HepG2 (cell line): ENCODE results near the gene CSMD2.

Experiments used
- ATF1 ChIP-seq: IDR thresholded peaks from 2 replicates; pipeline ENCODE4 v1.6.1; 2016; ENCODE audit warnings: mild to moderate bottlenecking, control low read depth
- E2F1 ChIP-seq: sonication (generic); formaldehyde crosslinking; IDR thresholded peaks from 2 replicates; pipeline ENCODE4 v1.5.0; 2020; ENCODE audit warnings: missing genetic modification reagents
- HDAC6 ChIP-seq: fragments of 200-600 bp; sonication (generic); IDR thresholded peaks from 2 replicates; pipeline ENCODE4 v1.7.0; 2017; ENCODE audit warnings: mild to moderate bottlenecking, antibody characterized with exemption, low read length, low read depth
- KAT7 ChIP-seq: IDR thresholded peaks from 2 replicates; pipeline ENCODE4 v1.6.1; 2018; ENCODE audit warnings: borderline replicate concordance, missing compliant biosample characterization
- NFRKB ChIP-seq: fragments of 450-650 bp; IDR thresholded peaks from 2 replicates; pipeline ENCODE4 v1.6.1; 2017
- RFX1 ChIP-seq: fragments of 450-650 bp; IDR thresholded peaks from 2 replicates; pipeline ENCODE4 v1.6.1; 2017
- ZNF274 ChIP-seq: sonication (generic); formaldehyde crosslinking; IDR thresholded peaks from 2 replicates; pipeline ENCODE4 v1.5.1; 2020; ENCODE audit warnings: mild to moderate bottlenecking, missing genetic modification reagents
- TF ChIP-seq, protein P1 (sequence below): sonication (generic); formaldehyde crosslinking; IDR thresholded peaks from 2 replicates; pipeline ENCODE4 v1.8.1; 2023; ENCODE audit warnings: mild to moderate bottlenecking, inconsistent platforms, moderate library complexity, missing genetic modification reagents, borderline replicate concordance

DNA sequence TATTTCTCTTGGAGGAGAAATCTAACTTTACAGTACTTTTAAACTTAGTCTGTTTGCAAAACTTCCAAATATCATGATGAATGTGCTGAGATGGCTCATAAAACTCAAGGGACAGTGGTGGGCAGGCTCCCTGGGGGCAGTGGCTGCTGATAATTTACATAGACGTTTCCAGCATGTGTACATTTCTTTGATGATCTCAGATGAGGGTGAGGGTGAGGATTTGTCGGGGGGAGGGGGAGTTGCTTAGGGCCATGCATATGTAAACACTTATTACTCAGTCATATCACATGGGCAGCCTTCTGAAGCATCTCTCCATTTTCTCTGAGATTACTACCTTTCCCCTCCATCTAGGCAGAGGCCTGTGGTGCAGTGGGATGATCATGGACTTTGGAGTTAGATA is 454.1 kb downstream of the CSMD2 start:
- TF ChIP-seq ATF1 (no peak), KAT7 (CRISPR knock-in tag) (no peak), HDAC6 (no peak), E2F1 (CRISPR knock-in tag) (no peak), NFRKB (no peak), RFX1 (no peak), ZNF274 (CRISPR knock-in tag) (no peak)
- TF ChIP-seq, protein P1, sequence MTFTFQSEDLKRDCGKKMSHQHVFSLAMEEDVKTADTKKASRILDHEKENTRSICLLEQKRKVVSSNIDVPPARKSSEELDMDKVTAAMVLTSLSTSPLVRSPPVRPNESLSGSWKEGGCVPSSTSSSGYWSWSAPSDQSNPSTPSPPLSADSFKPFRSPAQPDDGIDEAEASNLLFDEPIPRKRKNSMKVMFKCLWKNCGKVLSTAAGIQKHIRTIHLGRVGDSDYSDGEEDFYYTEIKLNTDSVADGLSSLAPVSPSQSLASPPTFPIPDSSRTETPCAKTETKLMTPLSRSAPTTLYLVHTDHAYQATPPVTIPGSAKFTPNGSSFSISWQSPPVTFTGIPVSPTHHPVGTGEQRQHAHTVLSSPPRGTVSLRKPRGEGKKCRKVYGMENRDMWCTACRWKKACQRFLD (CRISPR knock-in tag): no peak
